D721Med (cell line): ENCODE results near the gene PIBF1.

Experiments used
- DNase-seq: peaks from one replicate; pipeline ENCODE4 v3.0.0; 2011; ENCODE audit warnings: low spot score; ENCODE audit not compliant: insufficient read length
- FAIRE-seq: peaks from 2 replicates; lab custom pipeline; 2011; peaks lifted over from hg19 to GRCh38; lab: Jason Lieb, UNC
- TF ChIP-seq, protein P1 (sequence below): IDR thresholded peaks from 2 replicates; pipeline ENCODE4 v1.5.1; 2012; ENCODE audit warnings: mild to moderate bottlenecking, control low read depth; ENCODE audit not compliant: insufficient read depth; ENCODE audit errors: missing control alignments

PIBF1 gene

DNA sequence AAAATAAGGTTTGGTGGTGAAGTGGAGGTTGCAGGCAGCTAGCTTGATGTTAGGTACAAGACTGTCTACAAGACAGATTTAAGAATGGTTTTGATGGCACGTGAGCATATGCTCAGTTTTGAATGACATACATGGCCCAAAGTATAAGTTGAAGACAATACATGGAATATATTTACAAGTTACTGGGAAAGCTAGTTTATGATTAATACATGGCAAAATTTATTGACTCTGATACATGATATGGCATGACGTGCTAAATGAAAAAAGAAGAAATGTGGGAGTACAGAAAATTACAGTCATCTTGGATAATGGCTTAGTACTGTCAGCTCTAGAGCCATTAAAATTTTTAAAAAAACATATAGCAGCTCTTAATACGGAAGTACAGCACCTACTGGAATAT is 281.2 kb downstream of the PIBF1 start:
- TF ChIP-seq, protein P1, sequence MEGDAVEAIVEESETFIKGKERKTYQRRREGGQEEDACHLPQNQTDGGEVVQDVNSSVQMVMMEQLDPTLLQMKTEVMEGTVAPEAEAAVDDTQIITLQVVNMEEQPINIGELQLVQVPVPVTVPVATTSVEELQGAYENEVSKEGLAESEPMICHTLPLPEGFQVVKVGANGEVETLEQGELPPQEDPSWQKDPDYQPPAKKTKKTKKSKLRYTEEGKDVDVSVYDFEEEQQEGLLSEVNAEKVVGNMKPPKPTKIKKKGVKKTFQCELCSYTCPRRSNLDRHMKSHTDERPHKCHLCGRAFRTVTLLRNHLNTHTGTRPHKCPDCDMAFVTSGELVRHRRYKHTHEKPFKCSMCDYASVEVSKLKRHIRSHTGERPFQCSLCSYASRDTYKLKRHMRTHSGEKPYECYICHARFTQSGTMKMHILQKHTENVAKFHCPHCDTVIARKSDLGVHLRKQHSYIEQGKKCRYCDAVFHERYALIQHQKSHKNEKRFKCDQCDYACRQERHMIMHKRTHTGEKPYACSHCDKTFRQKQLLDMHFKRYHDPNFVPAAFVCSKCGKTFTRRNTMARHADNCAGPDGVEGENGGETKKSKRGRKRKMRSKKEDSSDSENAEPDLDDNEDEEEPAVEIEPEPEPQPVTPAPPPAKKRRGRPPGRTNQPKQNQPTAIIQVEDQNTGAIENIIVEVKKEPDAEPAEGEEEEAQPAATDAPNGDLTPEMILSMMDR: no peak
- no peak for DNase-seq
- no peak for FAIRE-seq

DNA sequence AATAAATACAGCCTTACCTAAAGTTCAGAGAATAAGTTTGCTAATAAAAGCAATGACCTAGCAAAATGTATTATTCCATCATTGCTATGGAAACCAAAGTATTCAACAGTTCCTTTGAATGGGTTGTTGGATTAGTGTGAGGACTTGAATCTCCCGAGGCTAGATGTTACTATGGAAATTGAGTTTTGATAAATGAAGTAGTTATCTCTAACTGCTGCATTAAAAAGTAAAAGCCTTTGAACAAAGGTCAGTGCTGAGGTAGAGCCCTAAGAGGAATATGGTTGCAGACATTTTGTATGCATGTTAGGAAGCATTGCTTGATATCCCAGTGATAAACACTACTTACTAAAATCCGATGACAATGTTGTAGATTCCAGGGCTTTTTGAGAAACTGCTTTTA is 283.1 kb downstream of the PIBF1 start:
- TF ChIP-seq, protein P1: no peak
- FAIRE-seq (no peak), DNase-seq (no peak)

DNA sequence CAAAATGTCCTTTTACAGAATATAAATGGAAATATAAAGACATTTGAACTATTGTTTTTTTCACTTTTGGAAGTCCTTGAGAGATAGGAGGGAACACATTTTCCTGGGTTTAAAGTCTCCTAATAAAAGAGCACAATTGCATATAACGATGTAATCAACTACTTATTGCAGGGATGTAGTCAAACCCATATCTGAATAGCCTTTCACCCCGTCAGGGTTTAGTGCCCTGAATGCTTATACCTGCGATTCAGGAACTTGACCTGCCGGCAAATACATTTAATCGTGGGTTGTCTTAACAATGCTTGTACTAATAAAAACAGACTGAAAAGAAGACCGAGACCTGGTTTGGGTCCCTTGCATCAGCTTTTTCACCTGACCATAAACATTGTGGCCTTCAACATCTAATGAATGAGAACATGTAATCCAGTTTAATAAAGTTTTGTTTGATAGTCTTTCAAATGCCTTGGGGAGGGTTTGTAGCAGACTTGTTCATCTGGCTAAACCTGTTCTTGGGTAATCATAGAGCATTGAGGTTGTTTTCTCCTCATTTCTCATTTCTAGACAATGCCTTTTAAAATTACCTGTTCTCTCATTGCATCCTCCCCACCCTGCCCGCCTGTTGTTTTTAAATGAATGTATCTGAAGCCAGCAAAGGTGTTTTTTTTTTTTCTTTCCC is 283.9 kb downstream of the PIBF1 start:
- FAIRE-seq (no peak), DNase-seq (no peak)
- TF ChIP-seq, protein P1: no peak
